BLaER1 treated with 17β-estradiol and CSF1 and Interleukin-3, amounts not matched to agents 10 nM and 100 nM (cell line): ENCODE data around the gene RGCC.

Experiments
- H3K27ac ChIP-seq, 11 experiments: shearing (Covaris generic); formaldehyde crosslinking; 2 replicates each; pipeline ENCODE4 v1.8.1; 2022
- H3K27me3 ChIP-seq, 11 experiments: shearing (Covaris generic); formaldehyde crosslinking; 2 replicates each; pipeline ENCODE4 v1.8.1; 2022
- H3K36me3 ChIP-seq, 11 experiments: shearing (Covaris generic); formaldehyde crosslinking; 2 replicates each; pipeline ENCODE4 v1.8.1; 2022
- H3K4me1 ChIP-seq, 10 experiments: shearing (Covaris generic); formaldehyde crosslinking; 2 replicates each; pipeline ENCODE4 v1.8.1; 2022
- H3K4me2 ChIP-seq, 11 experiments: shearing (Covaris generic); formaldehyde crosslinking; 2 replicates each; pipeline ENCODE4 v1.8.1; 2022
- H3K4me3 ChIP-seq, 10 experiments: shearing (Covaris generic); formaldehyde crosslinking; 2 replicates each; pipeline ENCODE4 v1.8.1; 2022
- H3K9ac ChIP-seq, 11 experiments: shearing (Covaris generic); formaldehyde crosslinking; 2 replicates each; pipeline ENCODE4 v1.8.1; 2022
- H3K9me3 ChIP-seq, 11 experiments: shearing (Covaris generic); formaldehyde crosslinking; replicated peaks in 1 of 11; 2 replicates each; pipeline ENCODE4 v1.8.1; 2022
- H4K20me1 ChIP-seq, 11 experiments: shearing (Covaris generic); formaldehyde crosslinking; 2 replicates each; pipeline ENCODE4 v1.8.1; 2022
- Cebpa-rat ChIP-seq, 11 experiments: shearing (Covaris generic); IDR thresholded peaks; 2 replicates each; pipeline ENCODE4 v1.8.1; 2022

RGCC gene

DNA sequence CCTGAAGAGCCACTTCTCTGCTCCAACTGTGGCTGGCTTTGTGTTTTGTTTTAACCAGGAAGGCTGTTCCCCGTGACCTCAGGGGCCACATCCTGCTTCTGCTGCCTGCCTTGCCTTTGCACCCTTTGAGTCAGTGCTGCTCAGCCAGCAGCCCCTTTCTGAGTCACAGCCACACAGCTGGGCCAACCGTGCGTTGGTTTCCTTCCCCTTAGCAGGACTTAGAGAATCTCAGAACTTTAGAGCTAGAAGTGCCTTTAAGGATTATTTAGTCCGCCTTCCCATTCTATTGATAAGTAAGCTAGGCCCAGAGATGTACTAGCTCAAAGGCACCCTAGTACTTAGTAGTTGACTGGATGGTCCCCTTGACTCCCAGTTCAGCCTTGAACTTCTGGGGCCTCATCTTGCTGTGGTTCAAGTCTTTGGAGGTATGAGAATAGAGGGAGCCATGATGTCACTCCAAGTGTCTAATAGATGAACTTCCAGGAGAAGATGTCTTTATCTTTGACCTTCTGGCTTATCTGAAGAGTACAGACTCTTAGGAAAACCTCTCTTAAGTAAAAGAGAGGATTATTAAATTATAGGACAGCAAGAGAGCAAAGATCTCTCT lies 8.0 kb downstream of the RGCC start:
- Histone ChIP-seq H3K4me3 (0 out of 20 replicates have a peak overlapping the region, but pooled peaks of 2 of the 10 experiments have one; percentile 1 to 33), H3K9ac (peak overlapping the region; percentile 10 to 72 (median 59); a peak in 18 of 22 replicates), H3K27me3 (peaks cover 0 to 7% (median 4%) of the 10 kb centered on the region in 11 experiments; a peak in 16 of 22 replicates), H3K4me2 (peak overlapping the region; percentile 73 to 98 (median 90)), H3K9me3 (no peaks in the 10 kb centered on the region), H4K20me1 (no peaks in the 10 kb centered on the region), H3K4me1 (peaks cover 31 to 67% (median 49%) of the 10 kb centered on the region in 10 experiments), H3K27ac (peak overlapping the region; percentile 61 to 88 (median 81)), H3K36me3 (peaks cover 0 to 37% (median 0%) of the 10 kb centered on the region in 11 experiments; a peak in 4 of 22 replicates)
- TF ChIP-seq Cebpa-rat (IDR thresholded peaks at IDR 0.05): no peak

DNA sequence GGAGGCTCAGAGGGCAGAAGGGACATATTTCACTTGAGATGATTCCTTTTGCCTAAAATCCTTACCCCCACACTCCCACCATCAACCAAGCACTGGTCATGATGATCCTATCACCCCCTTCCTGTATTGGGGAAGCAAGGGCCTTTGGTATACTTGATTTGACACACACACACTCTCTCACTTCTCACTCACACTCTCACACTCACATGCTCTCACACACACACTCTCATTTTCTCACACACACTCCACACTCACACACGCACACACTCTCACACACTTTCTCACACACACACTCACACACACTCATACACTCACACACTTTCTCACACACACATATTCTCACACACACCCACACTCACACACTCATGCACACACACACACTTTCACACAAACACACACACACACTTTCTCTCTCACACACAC lies 8.6 kb downstream of the RGCC start:
- Histone ChIP-seq H3K27me3 (peaks cover 0 to under 1% (median 0%) of the 10 kb centered on the region in 11 experiments; a peak in 1 of 22 replicates), H3K4me1 (peaks cover 31 to 62% (median 48%) of the 10 kb centered on the region in 10 experiments), H3K9me3 (no peaks in the 10 kb centered on the region), H3K4me3 (no peak overlapping the region), H3K36me3 (peaks cover 0 to 39% (median 0%) of the 10 kb centered on the region in 11 experiments; a peak in 4 of 22 replicates), H4K20me1 (no peaks in the 10 kb centered on the region), H3K9ac (peak overlapping the region in 7 of 11 experiments; percentile 28 to 63 (median 51); a peak in 10 of 22 replicates), H3K27ac (peak overlapping the region; percentile 45 to 88 (median 81); a peak in 21 of 22 replicates), H3K4me2 (peak overlapping the region; percentile 73 to 98 (median 90))
- no peak for TF ChIP-seq Cebpa-rat (IDR thresholded peaks at IDR 0.05)

- Histone ChIP-seq H3K9ac (no peak overlapping the region), H3K4me2 (peak overlapping the region in 2 of 11 experiments; percentile 4 to 10; a peak in 2 of 22 replicates), H3K9me3 (no peaks in the 10 kb centered on the region), H3K27me3 (no peaks in the 10 kb centered on the region), H4K20me1 (no peaks in the 10 kb centered on the region), H3K36me3 (peaks cover 0 to 39% (median 0%) of the 10 kb centered on the region in 11 experiments; a peak in 4 of 22 replicates), H3K27ac (no peak overlapping the region), H3K4me3 (no peak overlapping the region), H3K4me1 (peaks cover 31 to 46% (median 39%) of the 10 kb centered on the region in 10 experiments)
- TF ChIP-seq Cebpa-rat (IDR thresholded peaks at IDR 0.05): no peak
These were observed 10.1 kb downstream of the RGCC start for GRCh38 chr13:41467425-41467945.

GRCh38 chr13:41468631-41469030 lies 11.3 kb downstream of the RGCC start:
- H3K9ac ChIP-seq: no peak overlapping the region
- no peaks in the 10 kb centered on the region for H3K27me3 ChIP-seq
- no peak overlapping the region for H3K4me3 ChIP-seq
- H3K4me2 ChIP-seq: no peak overlapping the region
- H3K27ac ChIP-seq: no peak overlapping the region
- no peaks in the 10 kb centered on the region for H3K9me3 ChIP-seq
- no peaks in the 10 kb centered on the region for H4K20me1 ChIP-seq
- no peak for TF ChIP-seq Cebpa-rat (IDR thresholded peaks at IDR 0.05)
- H3K4me1 ChIP-seq: peaks cover 27 to 36% (median 33%) of the 10 kb centered on the region in 10 experiments
- H3K36me3 ChIP-seq: peaks cover 0 to 39% (median 0%) of the 10 kb centered on the region in 11 experiments; a peak in 4 of 22 replicates

GRCh38 chr13:41470196-41470595 lies 12.8 kb downstream of the RGCC start:
- H3K4me1 ChIP-seq: peaks cover 12 to 20% (median 17%) of the 10 kb centered on the region in 10 experiments
- no peaks in the 10 kb centered on the region for H4K20me1 ChIP-seq
- H3K4me2 ChIP-seq: no peak overlapping the region
- peaks cover 0 to 39% (median 0%) of the 10 kb centered on the region in 11 experiments; a peak in 4 of 22 replicates for H3K36me3 ChIP-seq
- no peak for TF ChIP-seq Cebpa-rat (IDR thresholded peaks at IDR 0.05)
- no peak overlapping the region for H3K9ac ChIP-seq
- H3K9me3 ChIP-seq: peaks cover 0 to 8% (median 0%) of the 10 kb centered on the region in 11 experiments; a peak in 5 of 22 replicates
- H3K27ac ChIP-seq: no peak overlapping the region
- H3K27me3 ChIP-seq: no peaks in the 10 kb centered on the region
- no peak overlapping the region for H3K4me3 ChIP-seq

GRCh38 chr13:41471785-41472184 lies 14.4 kb downstream of the RGCC start:
- H3K9ac ChIP-seq: no peak overlapping the region

DNA sequence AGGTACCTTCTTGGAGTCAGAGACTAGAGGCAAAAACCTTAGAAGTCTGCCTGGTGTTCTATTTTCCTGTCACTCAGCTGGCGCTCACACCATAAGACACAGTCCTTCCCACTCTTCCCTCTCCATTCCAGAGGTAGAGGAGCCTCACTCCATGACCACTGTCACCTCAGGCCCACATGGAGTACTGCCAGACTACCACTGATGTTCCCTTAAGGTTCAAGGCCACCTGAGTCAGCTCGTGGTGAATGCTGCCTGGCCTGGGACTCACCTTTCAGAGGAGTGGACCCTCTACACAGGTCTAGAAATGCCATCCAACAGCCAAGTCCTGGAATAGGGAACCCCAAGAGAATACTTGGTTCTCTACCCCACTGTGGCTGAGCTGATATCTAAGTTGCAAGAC lies 29.9 kb downstream of the RGCC start:
- no peak overlapping the region for H3K27ac ChIP-seq
- H3K4me3 ChIP-seq: no peak overlapping the region
- no peaks in the 10 kb centered on the region for H3K36me3 ChIP-seq
- no peak overlapping the region for H3K9ac ChIP-seq
- no peaks in the 10 kb centered on the region for H3K27me3 ChIP-seq
- H3K4me1 ChIP-seq: peaks cover 0 to 19% (median 3%) of the 10 kb centered on the region in 10 experiments; a peak in 16 of 20 replicates
- no peak for TF ChIP-seq Cebpa-rat (IDR thresholded peaks at IDR 0.05)
- no peaks in the 10 kb centered on the region for H4K20me1 ChIP-seq
- peaks cover 0 to 11% (median 0%) of the 10 kb centered on the region in 11 experiments; a peak in 3 of 22 replicates for H3K9me3 ChIP-seq
- H3K4me2 ChIP-seq: no peak overlapping the region

More at GRCh38 chr13:41471785-41472184, 14.4 kb downstream of the RGCC start:
- Histone ChIP-seq H3K4me2 (no peak overlapping the region), H3K9me3 (peaks cover 0 to 8% (median 0%) of the 10 kb centered on the region in 11 experiments; a peak in 5 of 22 replicates), H3K36me3 (peaks cover 0 to 37% (median 0%) of the 10 kb centered on the region in 11 experiments; a peak in 4 of 22 replicates), H3K4me3 (no peak overlapping the region), H4K20me1 (no peaks in the 10 kb centered on the region), H3K27ac (no peak overlapping the region), H3K4me1 (peaks cover 0 to 7% (median 1%) of the 10 kb centered on the region in 10 experiments; a peak in 9 of 20 replicates), H3K27me3 (no peaks in the 10 kb centered on the region)
- no peak for TF ChIP-seq Cebpa-rat (IDR thresholded peaks at IDR 0.05)

DNA sequence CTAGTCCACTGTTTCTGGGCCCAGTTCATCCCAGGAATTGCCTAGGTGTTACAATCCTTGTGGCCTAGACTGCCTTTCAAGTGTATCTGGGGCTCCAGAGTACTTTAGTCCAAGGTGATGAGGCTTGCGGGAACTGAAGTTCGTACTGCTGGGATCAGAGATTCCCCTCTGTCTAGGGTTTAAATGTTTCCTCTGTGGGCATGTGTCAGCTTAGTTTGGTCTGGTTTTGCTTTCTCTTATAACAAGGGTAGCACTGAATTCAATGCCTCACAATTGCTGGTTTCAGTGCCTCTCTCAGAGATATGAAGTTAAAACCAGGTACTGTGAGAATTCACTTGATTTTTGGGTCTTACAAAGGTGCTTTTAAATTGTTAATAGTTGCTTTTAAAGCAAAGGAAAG lies 30.8 kb downstream of the RGCC start:
- H4K20me1 ChIP-seq: no peaks in the 10 kb centered on the region
- H3K9me3 ChIP-seq: peaks cover 0 to 11% (median 0%) of the 10 kb centered on the region in 11 experiments; a peak in 3 of 22 replicates
- no peak for TF ChIP-seq Cebpa-rat (IDR thresholded peaks at IDR 0.05)
- H3K36me3 ChIP-seq: no peaks in the 10 kb centered on the region
- no peak overlapping the region for H3K27ac ChIP-seq
- no peak overlapping the region for H3K4me2 ChIP-seq
- H3K9ac ChIP-seq: no peak overlapping the region
- no peaks in the 10 kb centered on the region for H3K27me3 ChIP-seq
- no peak overlapping the region for H3K4me3 ChIP-seq
- peaks cover 8 to 28% (median 12%) of the 10 kb centered on the region in 10 experiments; a peak in 18 of 20 replicates for H3K4me1 ChIP-seq
